GM18507 (cell line): ENCODE results near the gene FCGR1A.
"Not testable (repeated sequence)": the region's sequence is repeated elsewhere in the genome, so short reads cannot be mapped to it uniquely, and the experiment has no call there.

Experiments
- DNase-seq: peaks from one replicate; pipeline ENCODE4 v3.0.0; 2011; ENCODE audit warnings: low read depth; ENCODE audit not compliant: insufficient read length; ENCODE audit errors: extremely low spot score
- FAIRE-seq: peaks from 2 replicates; lab custom pipeline; 2011; peaks lifted over from hg19 to GRCh38; lab: Jason Lieb, UNC

Gene FCGR1A

DNA sequence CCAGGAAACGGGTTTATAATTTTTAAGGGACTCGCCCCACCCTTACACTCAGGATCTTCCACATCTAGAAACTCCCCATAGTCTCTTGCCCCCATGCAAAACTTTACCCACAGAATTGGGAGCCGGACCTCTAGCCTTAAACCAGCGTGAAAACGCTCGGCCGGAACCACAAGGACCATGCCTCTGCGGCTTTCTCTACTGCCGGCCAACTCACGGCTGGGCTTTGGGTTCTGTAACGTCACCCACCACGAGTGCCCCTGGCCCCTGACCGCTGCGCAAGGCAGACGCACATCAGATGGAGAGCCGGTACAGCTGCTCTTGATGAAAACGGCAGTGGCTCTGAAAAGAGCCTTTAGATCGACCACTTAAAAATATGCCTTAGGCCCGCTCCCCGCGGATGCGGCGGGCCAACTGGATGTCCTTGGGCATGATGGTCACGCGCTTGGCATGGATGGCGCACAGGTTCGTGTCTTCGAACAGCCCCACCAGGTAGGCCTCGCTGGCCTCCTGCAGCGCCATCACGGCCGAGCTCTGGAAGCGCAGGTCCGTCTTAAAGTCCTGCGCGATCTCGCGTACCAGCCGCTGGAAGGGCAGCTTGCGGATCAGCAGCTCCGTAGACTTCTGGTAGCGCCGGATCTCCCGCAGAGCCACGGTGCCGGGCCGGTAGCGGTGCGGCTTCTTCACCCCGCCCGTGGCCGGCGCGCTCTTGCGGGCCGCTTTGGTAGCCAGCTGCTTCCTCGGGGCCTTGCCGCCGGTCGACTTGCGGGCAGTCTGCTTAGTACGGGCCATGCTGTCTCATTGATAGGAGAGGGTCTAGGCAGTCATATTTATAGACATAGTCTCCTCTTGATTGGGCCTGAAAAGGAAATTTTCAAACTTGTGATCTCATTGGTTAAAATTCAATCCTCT, 30.7 kb downstream of the FCGR1A start:
- FAIRE-seq, DNase-seq: not testable (repeated sequence)

DNA sequence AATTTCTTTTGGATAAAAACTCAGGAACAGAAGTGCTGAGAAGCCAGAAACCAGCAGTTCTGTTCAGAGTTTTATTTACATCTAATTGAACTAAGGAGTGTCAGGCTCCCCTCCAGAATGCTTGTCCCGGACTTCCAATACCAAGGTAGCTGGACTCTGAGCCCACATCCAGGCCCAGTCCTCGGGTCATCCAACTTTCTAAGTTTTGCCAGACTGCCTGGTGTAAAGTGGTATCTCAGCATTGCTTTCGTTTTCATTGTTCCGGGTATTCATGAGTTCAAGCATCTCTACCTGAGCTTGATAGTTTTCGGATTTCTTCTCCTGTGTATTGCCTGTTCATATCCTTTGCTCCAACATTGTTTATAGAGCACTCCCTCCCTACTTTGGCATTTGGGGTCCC, 37.9 kb downstream of the FCGR1A start:
- DNase-seq, FAIRE-seq: not testable (repeated sequence)

DNA sequence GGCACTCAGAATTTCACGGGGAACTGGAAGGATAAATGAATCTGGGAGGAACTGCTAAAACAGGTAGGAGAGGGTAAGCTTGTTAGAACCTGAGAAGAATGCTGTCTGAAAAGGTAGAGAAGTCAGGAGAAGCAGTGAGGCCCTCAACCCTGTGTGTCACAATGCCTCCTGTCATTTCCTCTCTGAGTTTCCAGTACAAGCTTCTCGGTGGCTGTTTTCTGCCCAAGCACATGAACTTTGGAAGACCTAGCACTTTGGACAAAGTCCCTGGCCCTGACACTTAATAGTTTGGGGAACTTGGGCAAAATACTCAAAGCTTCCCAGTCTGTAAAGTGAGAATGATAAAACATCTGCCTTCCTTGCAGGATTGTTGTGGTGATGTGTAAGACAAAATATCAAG, 44.1 kb downstream of the FCGR1A start:
- FAIRE-seq, DNase-seq: not testable (repeated sequence)

DNA sequence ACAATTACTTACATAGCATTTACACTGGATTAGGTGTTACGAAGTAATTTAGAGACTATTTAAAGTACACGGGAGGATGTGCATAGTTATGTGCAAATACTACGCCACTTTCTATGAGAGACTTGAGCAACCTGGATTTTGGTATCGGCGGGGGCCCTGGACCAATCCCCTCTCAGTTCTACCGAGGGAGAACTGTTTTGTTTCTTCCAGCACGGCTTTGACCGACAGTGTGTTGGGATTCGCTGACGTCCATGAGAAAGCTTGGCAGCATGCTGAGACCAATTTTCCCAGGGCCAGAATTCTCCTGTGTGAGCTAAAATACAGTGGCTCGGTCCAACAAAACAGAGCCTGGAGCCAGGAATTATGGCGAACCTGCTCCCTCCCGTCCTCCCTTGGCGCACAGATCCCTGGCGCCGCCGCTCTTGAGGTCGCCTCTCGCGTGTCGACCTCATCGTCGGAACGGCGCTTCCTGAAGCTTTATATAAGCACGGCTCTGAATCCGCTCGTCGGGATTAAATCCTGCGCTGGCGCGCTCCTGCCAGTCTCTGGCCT, 49.3 kb downstream of the FCGR1A start:
- not testable (repeated sequence) for FAIRE-seq, DNase-seq

DNA sequence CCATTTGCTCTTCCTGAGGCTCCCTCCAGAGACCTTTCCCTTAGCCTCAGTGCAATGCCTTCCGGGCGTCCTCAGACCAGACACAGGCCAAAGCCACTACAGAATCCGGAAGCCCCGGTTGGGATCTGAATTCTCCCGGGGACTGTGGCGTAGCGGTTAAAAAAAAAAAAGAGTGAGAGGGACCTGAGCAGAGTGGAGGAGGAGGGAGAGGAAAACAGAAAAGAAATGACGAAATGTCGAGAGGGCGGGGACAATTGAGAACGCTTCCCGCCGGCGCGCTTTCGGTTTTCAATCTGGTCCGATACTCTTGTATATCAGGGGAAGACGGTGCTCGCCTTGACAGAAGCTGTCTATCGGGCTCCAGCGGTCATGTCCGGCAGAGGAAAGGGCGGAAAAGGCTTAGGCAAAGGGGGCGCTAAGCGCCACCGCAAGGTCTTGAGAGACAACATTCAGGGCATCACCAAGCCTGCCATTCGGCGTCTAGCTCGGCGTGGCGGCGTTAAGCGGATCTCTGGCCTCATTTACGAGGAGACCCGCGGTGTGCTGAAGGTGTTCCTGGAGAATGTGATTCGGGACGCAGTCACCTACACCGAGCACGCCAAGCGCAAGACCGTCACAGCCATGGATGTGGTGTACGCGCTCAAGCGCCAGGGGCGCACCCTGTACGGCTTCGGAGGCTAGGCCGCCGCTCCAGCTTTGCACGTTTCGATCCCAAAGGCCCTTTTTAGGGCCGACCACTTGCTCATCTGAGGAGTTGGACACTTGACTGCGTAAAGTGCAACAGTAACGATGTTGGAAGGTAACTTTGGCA, 50.0 kb downstream of the FCGR1A start:
- DNase-seq, FAIRE-seq: not testable (repeated sequence)

DNA sequence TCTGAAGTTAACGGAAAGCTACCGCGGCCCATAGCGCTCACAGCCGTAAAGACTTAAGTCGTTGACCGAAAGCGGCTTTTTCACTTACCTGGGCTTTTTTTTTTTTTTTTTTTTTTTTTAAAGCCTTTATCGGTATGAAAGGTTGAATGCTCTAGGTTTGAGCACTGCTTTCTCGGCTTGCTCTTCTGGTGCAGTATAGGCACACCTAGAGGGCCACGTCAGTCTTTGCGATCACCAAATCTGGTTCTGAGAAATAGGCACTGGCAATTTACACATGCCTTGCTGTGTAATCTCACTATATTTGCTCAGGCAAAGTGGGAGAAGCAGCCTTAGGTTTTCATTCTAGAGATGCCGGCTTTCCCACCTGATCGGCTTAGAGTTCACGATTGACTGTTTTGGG, 50.6 kb downstream of the FCGR1A start:
- DNase-seq, FAIRE-seq: not testable (repeated sequence)

DNA sequence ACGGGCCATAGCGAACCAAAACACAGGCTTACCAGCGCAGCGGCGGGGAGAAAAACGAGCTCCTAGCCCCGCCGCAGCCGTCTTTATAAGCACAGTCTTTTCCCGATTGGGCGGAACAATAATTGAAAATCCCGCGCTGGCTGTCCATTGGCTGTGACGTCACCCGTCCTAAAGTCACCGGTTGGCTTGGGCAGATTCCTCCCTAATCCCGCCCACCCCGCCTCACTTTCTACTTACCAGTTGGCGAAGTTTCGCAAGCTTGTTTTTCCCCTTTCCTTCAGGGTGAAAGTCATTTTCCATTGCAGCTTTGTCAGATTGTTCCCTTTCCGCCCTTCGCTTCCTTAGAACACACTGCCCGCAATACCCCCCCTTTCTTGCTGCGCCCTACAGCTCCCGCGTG, 58.7 kb downstream of the FCGR1A start:
- peak; percentile 86 for FAIRE-seq
- not testable (repeated sequence) for DNase-seq
